GM11168 (cell line): ENCODE results near the gene TNS1.

Experiments used
- in situ Hi-C: fragments of 300-500 bp; cut with MboI; formaldehyde crosslinking; loops from one replicate; pipeline ENCODE4 v1.12.0; 2022; ENCODE audit warnings: low sequenced_read_pairs; ENCODE audit not compliant: unreplicated experiment

Gene TNS1

DNA sequence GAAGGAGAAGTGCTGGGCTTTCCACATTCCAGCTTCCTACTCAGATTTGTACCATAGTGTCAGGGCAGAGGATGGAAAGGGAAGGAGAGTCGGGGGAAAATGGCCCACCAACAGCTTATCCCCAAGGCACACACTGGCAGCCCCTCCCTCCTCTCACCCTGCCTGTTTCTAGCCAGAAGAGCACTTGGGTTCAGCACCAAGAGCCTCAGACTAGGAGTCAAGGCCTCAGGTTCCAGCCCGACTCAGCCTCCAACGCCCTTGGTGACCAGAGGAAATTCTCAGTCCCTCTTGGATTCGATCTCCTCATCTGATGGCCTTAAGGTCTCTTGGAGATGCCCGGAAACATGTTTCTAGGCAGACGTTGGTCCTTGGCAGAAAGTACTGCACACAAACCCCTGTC lies 53.9 kb downstream of the TNS1 start:
- in situ Hi-C loops = no loop called here

DNA sequence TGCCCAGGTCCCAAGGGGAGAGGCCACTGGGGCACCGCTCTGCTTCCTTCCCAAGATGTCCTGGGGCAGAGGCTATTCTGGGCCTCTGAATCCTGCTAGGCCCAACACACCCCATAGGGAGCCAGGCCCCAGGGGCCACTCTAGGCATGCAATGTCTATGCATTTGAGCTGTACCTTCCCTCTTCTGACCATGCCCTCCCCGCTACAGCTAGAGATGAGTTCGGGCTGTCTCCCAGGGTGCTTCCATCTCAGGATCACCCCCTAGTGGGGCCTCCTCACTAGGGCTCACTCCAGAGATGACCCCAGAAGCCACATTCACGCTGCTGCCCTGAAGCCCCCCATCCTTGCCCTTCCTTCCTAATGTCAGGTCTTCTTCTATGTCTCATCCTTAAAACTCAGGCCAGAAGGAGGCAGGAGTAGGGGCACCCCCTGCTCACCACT lies 54.4 kb downstream of the TNS1 start:
- in situ Hi-C loops = no loop called here

DNA sequence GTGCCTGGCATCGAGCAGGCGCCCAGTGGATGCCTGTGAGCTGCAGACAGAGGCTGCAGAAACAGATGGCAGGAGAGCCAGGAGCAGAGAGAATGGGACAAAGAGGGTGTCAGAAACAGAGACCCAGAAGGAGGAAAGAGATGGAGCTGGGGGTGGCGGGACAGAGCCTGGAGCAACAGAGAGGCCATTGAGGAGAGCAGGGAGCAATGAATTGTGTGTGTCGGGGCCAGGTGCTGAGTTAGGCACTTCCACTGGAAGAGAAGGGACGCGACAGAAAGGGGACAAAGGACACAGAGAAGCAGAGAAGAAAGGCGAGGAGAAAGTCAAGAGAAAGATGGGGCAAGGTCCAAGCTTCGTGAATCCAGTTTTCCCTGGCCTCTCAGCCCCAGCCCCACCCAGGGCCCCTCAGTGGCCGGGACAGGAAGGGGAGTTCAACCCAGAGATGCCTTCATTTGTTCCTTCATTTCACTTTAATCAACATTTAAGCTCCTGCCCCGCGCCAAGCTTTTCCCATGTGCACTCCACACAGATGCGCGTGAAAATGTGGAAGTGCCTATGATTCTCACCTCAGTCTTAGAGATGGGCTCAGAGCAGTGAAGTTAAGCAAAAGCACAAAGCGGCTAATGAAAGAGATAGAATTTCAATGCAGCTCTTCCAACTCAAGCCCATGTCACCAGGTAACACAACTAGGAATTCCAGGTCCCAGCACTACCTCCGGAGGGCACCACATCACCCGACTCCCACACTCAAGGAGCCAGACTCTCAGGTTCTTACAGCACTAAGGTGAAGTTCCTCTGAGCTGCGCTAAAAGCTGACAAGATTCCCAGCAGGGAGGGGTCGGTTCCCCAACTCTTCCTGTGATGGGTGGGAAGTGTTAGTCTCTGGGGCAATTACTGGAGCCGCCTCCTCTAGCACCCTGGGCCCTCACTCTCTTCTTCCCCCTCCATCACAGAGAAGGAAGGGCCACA lies 55.1 kb downstream of the TNS1 start:
- in situ Hi-C loops = no loop called here

DNA sequence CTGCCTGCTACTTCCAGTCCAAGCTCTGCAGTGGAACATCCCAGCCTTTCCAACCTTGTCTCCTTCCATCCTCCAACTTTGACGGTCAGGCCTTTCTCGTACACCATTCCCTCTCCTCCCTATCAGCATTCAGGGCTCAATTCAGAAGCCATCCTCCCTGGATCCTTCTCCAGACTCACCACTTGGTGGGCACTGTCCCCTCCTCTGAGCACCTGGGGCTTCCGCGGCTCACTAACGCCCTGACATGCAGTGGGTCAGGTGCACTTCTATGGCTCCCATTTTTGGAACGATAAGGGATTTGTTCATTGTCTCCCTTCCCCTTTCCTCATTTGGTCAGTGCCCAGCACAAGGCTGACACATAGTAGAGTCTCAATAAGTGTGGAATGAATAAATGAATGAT lies 56.7 kb downstream of the TNS1 start:
- in situ Hi-C loops = no loop called here

DNA sequence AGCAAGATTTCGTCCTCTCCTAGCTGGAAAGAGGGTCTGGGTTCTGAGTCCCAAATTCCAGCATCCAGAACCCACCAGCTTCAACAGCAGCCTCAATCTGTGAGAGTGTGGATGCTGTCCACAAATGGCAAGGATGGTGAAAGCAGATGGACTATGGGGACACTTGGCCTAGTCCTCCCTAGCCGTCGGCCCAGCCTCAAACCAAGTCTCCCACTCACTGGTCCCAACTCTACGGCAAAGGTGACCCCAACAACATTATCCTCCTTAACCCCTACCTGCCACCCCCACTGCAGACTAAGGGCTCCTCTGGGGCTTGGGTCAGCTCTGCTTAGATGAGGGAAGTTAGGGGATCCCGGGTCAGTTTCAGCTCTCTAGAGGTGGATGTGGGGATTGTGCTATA lies 57.3 kb downstream of the TNS1 start:
- in situ Hi-C loops = no loop called here

DNA sequence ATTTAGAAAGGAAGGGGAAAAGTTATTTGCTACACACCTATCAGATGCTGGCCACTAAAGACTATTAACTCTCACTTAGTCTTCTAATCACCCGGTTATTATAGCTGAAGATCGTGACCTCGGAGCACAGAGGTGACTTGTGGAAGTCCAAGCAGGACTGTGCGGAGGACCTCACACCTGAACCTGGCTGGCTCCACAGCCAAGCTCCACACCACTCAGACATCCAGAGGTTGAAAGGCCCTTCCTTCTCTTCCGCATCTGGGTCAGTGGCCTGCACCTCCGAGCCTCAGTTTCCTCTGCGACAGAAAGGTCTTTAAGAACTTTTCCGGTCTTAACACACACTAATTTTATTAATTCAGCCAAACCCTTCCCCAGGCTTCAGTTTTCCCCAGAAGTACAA lies 57.9 kb downstream of the TNS1 start:
- in situ Hi-C loops = no loop called here

DNA sequence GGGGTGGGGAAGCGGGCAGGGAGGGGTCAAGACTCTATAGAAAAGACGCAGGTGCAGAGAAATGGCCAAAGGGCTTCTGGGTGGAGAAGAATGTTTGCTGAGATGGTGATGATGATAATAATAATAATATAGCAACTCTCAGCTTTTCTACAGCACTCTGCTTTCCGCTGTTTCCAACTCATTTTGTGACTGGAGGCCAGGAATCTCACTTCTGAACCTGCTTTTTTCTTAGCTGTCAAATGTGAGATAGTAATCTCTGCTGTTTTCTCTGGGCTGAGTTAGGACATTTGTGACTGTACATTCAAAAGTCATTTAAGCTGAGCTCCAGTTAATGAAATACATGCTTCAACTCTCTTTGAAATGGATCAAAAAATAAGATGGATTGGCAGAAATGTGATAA lies 58.4 kb downstream of the TNS1 start:
- in situ Hi-C loops = no loop called here

DNA sequence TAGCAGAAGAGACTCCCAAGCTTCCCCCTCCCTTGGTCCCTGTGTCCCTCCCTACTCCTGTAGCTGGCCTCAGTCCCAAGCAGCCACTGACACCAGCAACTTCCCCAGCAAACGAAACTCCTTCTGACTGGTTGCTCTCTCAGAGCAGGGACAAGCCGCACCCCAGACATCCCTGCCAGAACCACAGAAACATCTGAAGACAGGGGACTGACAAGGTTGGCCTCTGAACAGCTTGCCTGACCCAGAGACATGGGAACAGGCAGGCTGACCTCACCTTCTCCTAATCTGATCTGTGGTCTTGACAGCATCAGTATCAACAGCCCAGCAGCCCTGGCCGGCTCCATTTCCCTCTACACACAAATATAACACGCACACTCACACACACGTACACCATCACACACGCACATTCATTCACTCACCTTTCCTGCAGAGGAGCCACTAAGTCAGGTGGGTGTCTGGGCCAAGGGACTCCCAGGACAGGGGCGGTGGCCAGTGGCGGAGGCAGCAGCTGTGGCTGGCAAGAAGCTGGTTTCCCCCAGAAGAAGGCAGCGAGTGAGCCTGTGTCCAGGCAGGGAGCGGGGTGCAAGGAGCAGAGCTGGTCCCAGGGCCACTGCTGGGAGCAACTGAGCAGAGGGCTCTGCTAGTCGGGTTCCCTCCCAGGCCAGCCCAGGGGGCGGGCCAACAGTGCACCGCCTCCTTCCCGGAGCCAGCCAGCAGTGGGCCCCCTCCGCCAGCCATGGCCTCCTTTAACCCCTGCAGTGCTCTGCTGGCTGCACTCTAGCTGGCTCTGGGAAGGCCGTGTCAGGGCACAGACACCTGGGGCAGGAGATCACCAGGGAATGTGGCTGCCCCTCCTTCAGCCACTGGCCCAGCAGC lies 59.1 kb downstream of the TNS1 start:
- in situ Hi-C loops = no loop called here

DNA sequence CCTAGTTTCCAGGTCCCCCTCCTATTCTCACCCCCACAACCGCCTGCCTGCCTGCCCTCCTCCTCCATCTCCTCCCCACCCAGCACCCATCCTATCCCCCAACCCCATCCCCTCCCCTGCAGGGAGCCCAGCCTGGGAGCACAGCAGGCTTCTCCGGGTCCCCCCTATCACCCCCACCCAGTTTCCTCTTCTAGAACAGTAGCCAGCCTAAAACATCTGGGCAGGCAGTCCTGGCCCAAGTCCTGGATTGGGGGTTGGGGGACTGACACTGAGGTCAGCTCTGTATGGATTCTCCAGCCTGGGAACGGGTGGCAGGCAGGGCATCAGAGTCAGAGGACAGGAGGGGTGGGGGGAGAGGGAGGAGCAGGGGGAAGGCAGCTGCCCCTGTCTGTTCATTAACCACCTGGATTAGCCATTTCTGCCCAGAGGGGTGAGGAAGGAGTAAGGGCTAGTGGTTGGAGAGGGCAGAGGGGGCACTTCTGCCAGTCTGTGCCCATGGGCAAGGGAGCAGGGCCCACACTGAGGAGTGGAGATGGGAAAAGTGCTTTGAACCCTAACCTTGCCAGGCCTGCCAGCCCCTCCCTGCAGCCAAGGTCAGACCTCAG lies 60.0 kb downstream of the TNS1 start:
- in situ Hi-C loops = no loop called here

DNA sequence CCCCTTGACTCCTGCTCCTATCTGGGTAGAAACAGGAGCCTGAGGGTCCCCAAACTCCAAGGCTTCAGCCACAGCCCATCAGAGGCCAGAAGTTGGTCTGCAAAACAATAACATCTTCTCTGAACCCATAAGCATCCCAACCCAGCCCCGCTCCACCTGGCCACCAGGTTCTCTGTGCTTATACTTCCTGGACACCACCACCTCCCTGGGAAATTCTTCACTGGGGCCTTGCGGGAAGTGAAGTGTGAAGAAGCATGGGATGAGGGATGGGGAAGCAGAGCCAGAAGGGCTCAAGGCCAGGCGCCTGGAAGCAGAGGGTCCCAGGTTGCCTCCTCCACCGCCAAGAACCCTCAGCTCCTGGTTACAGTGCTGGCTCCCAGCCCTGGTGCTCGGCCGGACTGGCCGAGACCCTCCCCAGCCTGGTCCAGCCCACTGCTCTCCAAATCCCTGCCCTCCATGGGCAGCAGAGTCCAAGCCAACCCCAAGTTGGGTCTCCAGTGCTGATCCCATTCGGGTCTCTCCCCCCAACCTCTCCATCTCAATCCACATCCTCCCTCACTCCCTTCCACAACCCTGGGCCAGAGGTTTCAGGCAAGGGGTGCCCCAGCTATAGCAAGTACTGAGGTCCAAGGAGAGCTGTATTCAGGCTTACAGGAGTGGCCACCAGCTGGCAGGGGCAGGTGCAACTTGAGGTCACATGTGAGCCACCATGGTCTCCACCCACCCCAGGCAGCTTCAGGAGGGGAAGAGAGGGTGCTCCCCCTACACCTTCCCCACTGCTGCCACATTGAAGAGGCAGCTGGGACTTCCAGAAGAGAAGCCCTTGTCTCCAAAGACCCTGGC lies 60.7 kb downstream of the TNS1 start:
- in situ Hi-C loops = no loop called here

DNA sequence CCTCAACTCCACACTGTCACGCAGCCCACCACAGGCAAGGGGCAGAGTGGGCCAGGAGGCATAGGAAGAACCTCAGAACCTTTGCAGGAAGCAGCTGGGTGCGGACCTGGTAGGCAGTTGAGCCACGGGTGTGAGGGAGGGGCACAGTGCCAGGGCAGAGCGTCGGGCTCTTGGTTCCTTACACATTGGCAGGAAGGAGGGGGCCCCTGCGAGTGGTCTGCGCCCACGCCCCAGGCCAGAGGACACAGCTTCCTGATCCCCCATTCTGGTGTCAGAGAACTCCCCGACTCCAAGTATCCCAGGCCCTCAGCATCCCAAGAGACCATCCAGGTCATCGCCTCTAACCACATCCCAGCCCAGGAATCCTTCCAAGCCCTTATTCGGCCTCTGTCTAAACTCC lies 61.5 kb downstream of the TNS1 start:
- in situ Hi-C loops = no loop called here

DNA sequence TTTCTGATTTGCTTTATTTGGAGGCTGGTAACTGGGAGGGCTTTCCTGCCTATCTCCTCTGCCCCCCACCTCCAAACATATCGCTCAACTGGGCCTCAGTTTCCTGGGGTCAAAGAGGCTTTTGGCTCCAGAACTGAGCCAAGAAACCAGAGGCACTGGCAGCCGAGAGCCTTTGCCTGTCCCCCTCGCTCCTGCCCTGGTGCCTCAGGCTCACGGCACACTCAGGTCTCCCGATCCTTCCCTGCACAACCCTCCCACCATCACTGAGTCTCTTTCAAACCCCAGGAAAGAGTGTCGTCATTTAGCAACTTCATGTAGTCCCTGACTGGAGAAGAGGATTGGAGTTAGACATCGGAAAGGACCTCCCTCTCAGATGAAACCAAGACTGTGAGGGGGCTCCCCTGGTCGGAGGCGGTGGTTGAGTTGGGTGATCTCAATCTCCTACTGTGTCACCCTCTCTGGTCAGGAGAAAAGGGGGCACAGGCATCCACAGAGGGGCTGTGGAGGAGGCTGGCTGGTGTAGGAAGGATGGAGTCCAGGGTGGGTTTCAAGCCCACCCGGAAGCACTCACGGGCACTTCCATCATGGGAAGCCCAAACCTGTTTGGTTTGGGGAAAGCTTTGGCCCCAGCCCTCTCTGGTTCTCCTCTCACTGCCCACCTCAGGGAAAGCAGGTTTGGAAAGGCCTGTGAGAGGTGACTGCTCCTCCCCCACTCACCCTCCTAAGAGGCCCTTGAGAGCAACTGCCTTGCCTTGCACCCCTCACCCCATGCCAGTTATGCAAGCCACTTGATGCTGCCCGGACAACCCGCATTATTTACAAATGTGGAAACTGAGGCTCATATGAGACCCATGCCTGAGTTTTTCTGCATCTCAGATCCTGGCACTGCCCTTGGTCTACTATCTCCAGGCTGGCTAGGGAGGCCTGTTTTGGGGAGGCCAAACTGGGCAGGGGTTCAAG lies 62.3 kb downstream of the TNS1 start:
- in situ Hi-C loops = no loop called here

DNA sequence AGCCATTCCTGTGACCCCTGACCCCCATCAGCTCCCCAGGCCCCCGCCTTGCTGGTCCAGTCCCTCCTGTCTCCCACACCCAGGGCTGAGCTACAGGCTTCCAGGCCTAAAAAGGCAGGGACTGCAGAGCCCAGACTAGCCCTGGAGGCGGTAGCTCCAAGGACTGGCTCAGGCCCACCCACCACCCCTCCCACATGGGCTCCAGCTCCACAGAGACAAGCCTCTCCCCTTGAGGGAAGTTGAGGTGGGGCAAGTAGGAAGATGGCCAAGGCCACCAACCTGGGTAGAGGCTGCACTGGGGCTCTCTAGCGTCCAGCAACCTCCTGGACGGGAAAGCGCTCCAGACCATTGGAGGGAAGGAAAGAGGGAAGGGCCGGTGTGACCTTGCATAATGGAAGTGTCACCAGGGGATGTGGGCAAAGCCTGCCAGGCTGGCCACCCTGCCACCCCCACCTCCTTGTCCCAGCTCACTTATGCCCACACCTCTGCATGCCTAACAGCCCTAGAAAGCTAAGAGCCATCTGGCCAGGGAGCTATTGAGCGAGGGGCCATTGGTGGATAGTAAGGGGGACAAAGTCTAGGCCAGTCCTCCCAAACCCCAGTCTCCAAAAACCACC lies 63.1 kb downstream of the TNS1 start:
- in situ Hi-C loops = no loop called here

DNA sequence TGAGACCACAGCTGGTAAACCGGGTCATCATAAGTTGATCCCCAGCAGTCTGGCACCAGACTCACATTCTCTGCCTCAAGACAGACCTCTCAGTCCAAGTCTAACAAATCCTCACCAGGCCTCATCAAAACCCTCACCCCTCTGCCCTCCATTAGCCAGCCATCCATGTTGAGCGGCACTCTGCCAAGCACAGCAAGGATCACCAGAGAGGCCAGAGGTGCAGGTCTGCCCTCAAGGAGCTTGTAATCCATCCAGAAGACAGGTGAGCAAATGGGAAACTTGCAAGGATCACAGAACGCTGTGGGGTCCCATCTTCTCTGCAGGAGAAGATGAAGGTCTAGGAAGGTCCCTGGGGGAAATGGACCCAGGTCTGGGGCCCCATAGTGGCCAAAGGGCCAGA lies 63.6 kb downstream of the TNS1 start:
- in situ Hi-C loops = no loop called here

DNA sequence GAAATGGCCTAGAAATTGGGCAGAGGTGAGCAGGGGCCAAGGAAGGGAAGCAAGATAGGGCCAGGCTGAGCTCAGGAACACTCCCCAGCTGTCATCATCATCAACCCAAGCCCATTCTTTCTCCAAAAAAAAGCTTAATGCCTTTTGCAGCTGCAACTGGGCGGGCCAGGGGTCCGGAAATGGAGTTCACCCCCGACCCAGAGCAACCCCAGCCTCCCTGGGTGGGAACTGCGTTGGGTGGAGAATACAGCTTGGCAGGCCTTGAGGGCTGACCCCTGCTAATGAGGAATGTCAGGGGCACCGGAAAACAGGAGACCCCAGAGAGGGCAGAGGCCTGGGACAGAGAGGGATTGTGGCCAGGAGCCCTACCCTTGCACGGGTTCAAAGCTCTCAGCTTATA lies 64.8 kb downstream of the TNS1 start:
- in situ Hi-C loops = no loop called here

DNA sequence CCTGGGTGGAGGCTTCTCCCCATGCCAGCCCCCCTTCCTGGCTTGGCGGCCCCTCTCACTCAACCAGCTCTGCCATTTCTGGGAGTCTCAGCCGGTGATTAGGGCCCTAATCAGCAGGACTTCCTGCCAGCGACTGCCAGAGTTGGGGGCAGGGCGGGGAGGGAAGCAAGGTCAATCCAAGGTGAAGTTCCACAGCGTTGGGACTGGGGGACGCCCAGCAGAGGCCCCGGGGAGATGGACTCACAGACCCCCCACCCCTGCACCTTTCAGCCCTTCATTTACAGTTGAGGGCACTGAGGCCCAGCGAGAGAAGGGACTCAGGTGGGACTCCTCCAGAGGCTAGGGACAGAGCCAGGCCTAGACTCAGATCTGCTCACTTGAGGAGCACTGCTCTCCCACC lies 65.3 kb downstream of the TNS1 start:
- in situ Hi-C loops = no loop called here

DNA sequence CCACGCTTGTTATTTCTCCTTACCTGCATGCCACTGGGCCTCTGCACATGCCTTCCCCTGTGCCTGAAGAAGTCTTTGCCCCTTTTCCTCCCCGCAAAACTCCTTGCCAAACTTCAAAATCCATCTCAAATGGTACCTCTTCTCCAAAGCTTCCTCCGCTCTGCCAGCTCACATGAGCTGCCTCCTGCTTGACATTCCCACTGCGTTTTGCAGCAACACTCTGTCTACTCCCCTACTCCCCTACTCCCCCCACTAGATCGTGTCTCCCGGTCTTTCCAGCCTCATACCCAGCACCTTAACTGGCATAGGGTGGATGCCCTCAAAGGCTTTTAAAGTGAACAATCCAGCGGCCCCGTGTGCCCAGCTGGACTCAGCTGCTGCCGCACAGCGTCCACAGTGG lies 65.8 kb downstream of the TNS1 start:
- in situ Hi-C loops = no loop called here

DNA sequence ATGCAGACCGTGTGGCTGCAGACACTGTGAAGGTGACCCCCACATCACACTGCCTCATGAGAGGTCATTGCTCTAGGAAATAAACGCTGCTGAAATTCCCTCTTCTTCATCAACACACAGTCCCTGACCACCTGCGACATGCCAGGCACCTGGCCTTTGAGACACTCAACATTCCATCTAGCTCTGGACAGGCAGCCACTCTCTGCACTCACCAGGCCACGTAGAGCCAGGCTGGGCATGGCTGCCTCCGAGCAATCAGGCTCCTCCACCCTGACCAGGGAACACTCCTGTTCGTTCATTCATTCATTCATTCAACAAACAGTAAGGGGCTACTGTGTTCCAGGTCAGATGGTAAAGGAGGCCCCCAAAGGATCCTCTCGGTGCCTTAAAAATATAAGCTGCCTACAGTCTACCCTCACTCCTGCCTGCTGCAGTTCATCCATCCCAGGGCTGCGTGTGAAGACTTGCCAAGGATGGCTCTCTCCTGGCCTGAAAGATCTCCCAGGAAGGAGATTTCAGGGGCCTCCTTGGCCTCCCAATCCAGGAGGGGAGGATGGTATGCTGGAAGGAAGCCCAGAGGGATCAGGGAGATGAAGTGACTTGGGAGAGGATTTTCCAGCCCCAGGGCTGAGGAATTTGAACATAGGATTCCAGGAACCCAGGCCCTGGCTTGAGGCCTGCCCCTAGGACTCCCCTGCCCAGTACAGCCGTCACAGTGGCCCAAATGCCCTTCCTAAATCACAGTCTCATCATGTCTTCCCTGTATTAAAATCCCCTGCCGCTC lies 66.7 kb downstream of the TNS1 start:
- in situ Hi-C loops = no loop called here
